ENCODE results near the gene IL1RAPL2.

The IL1RAPL2 gene

GRCh38 chrX:105458846-105459245, 892.8 kb downstream of the IL1RAPL2 start:
- TF ChIP-seq CTCF (IDR thresholded peaks at IDR 0.05; ENCODE audit: unreplicated experiment in 3 of 3) = no peak

GRCh38 chrX:105460376-105460775, 894.4 kb downstream of the IL1RAPL2 start:
- Mint-ChIP-seq H3K4me1 (peaks cover 5% of the 10 kb centered on the region), H3K36me3 (ENCODE audit: low read depth) (no peaks in the 10 kb centered on the region), H3K4me3 (no peak overlapping the region), H3K27ac (no peak overlapping the region), H3K27me3 (ENCODE audit: low read depth) (no peaks in the 10 kb centered on the region), H3K9me3 (peaks cover 12% of the 10 kb centered on the region)
- TF ChIP-seq CTCF (IDR thresholded peaks at IDR 0.05; ENCODE audit: unreplicated experiment in 3 of 3) = no peak

More at GRCh38 chrX:105458846-105459245, 892.8 kb downstream of the IL1RAPL2 start:
- peaks cover 4% of the 10 kb centered on the region for H3K27me3 Mint-ChIP-seq (ENCODE audit: low read depth)
- H3K4me3 Mint-ChIP-seq = no peak overlapping the region
- no peaks in the 10 kb centered on the region for H3K36me3 Mint-ChIP-seq (ENCODE audit: low read depth)
- H3K4me1 Mint-ChIP-seq = peaks cover 5% of the 10 kb centered on the region
- peaks cover 16% of the 10 kb centered on the region for H3K9me3 Mint-ChIP-seq
- no peak overlapping the region for H3K27ac Mint-ChIP-seq

- peaks cover 11% of the 10 kb centered on the region for H3K9me3 Mint-ChIP-seq
- H3K27ac Mint-ChIP-seq = peak overlapping the region in 1 of 3 experiments; percentile 19
- H3K36me3 Mint-ChIP-seq (ENCODE audit: low read depth) = no peaks in the 10 kb centered on the region
- no peaks in the 10 kb centered on the region for H3K27me3 Mint-ChIP-seq (ENCODE audit: low read depth)
- no peak overlapping the region for H3K4me3 Mint-ChIP-seq
- peaks cover 5% of the 10 kb centered on the region for H3K4me1 Mint-ChIP-seq
- TF ChIP-seq CTCF (IDR thresholded peaks at IDR 0.05; ENCODE audit: unreplicated experiment in 3 of 3) = no peak
These were observed 895.0 kb downstream of the IL1RAPL2 start for GRCh38 chrX:105461016-105461415.

- no peak for TF ChIP-seq CTCF (IDR thresholded peaks at IDR 0.05; ENCODE audit: unreplicated experiment in 3 of 3)
- Mint-ChIP-seq H3K27me3 (ENCODE audit: low read depth) (no peaks in the 10 kb centered on the region), H3K4me1 (peaks cover 5% of the 10 kb centered on the region), H3K4me3 (no peak overlapping the region), H3K9me3 (peaks cover 5% of the 10 kb centered on the region), H3K27ac (peak overlapping the region in 1 of 3 experiments; percentile 19), H3K36me3 (ENCODE audit: low read depth) (no peaks in the 10 kb centered on the region)
These were observed 896.2 kb downstream of the IL1RAPL2 start for GRCh38 chrX:105462186-105462585.

- Mint-ChIP-seq H3K4me1 (peaks cover 5% of the 10 kb centered on the region), H3K36me3 (ENCODE audit: low read depth) (no peaks in the 10 kb centered on the region), H3K9me3 (peaks cover 5% of the 10 kb centered on the region), H3K27me3 (ENCODE audit: low read depth) (no peaks in the 10 kb centered on the region), H3K4me3 (no peak overlapping the region), H3K27ac (no peak overlapping the region)
- TF ChIP-seq CTCF (IDR thresholded peaks at IDR 0.05; ENCODE audit: unreplicated experiment in 3 of 3) = no peak
These were observed 897.5 kb downstream of the IL1RAPL2 start for GRCh38 chrX:105463473-105463872.

- no peak overlapping the region for H3K27ac Mint-ChIP-seq
- H3K4me3 Mint-ChIP-seq = no peak overlapping the region
- no peak for TF ChIP-seq CTCF (IDR thresholded peaks at IDR 0.05; ENCODE audit: unreplicated experiment in 3 of 3)
- H3K9me3 Mint-ChIP-seq = peaks cover 3% of the 10 kb centered on the region
- no peaks in the 10 kb centered on the region for H3K36me3 Mint-ChIP-seq (ENCODE audit: low read depth)
- H3K27me3 Mint-ChIP-seq (ENCODE audit: low read depth) = no peaks in the 10 kb centered on the region
- H3K4me1 Mint-ChIP-seq = peaks cover 5% of the 10 kb centered on the region
These were observed 898.6 kb downstream of the IL1RAPL2 start for GRCh38 chrX:105464618-105465017.

Data from nephron (organoid).